ENCODE measurements around the gene FOSL1. TPM values are rescaled to one million over a fixed set of nuclear protein-coding genes. Genes with fewer than 3 reads are reported as not detected.
A peak's percentile ranks its signal among the peaks of the same experiment; 100 is the strongest.

Gene FOSL1
- total and polyA plus RNA-seq, 2 donors from 2014 or later = 0.37 to 3.2 TPM

DNA sequence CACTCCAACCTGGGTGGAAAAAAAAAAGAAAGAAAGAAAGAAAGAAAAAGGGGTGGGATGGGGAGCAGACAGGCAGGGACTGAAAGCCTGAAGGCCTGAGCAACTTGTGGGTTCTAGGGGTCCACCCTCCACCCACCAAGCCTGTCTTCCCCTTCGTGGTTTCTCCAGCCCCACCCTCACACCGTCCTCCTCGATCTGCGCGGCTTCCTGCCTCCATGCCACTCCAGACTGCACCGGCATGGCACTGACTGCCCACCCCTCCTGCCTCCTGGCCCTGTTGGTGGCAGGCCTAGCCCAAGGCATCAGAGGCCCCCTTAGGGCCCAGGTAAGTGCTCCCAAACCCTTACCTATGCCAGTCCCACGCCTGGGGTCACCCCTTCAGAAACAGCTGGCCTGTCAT lies 20.6 kb downstream of the FOSL1 start, which contains the start of gene CTSW:
Gene CTSW, plus strand, starts transcription at position 221 of the 400 bp plus-strand sequence. Its CDS starts 18 bp downstream, at position 239.
- no peak for DNase-seq
- Histone ChIP-seq H3K9ac (ENCODE audit: low read length in 3 of 3) (no peak within 1 kb of the TSS), H3K27ac (ENCODE audit: low read depth in 2 of 2, low read length in 2 of 2) (no peak within 1 kb of the TSS), H3K4me1 (ENCODE audit: control insufficient read depth in 2 of 3, insufficient read depth in 2 of 3, low read depth in 1 of 3, low read length in 3 of 3) (no peaks in the 10 kb centered on the region), H3K4me3 (ENCODE audit: low read length in 3 of 3) (no peak within 1 kb of the TSS), H3K36me3 (ENCODE audit: control insufficient read depth in 2 of 3, insufficient read depth in 3 of 3, low read length in 3 of 3) (peaks cover 4 to 12% (median 5%) of the 10 kb centered on the region in 3 donors), H3K27me3 (ENCODE audit: control insufficient read depth, insufficient read depth, low read length) (no peaks in the 10 kb centered on the region), H3K9me3 (ENCODE audit: control insufficient read depth in 2 of 3, insufficient read depth in 1 of 3, low read length in 3 of 3) (no peaks in the 10 kb centered on the region)
- intact Hi-C loops (cut with DNase I) = loop anchor here (10.0 kb wide), 1 partner anchor 105 kb away; no protein-coding TSS in a partner anchor
- no peak for FAIRE-seq
- TF ChIP-seq, protein P1, sequence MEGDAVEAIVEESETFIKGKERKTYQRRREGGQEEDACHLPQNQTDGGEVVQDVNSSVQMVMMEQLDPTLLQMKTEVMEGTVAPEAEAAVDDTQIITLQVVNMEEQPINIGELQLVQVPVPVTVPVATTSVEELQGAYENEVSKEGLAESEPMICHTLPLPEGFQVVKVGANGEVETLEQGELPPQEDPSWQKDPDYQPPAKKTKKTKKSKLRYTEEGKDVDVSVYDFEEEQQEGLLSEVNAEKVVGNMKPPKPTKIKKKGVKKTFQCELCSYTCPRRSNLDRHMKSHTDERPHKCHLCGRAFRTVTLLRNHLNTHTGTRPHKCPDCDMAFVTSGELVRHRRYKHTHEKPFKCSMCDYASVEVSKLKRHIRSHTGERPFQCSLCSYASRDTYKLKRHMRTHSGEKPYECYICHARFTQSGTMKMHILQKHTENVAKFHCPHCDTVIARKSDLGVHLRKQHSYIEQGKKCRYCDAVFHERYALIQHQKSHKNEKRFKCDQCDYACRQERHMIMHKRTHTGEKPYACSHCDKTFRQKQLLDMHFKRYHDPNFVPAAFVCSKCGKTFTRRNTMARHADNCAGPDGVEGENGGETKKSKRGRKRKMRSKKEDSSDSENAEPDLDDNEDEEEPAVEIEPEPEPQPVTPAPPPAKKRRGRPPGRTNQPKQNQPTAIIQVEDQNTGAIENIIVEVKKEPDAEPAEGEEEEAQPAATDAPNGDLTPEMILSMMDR (IDR thresholded peaks at IDR 0.05; ENCODE audit: borderline replicate concordance, extremely low read depth, insufficient read depth) = no peak

DNA sequence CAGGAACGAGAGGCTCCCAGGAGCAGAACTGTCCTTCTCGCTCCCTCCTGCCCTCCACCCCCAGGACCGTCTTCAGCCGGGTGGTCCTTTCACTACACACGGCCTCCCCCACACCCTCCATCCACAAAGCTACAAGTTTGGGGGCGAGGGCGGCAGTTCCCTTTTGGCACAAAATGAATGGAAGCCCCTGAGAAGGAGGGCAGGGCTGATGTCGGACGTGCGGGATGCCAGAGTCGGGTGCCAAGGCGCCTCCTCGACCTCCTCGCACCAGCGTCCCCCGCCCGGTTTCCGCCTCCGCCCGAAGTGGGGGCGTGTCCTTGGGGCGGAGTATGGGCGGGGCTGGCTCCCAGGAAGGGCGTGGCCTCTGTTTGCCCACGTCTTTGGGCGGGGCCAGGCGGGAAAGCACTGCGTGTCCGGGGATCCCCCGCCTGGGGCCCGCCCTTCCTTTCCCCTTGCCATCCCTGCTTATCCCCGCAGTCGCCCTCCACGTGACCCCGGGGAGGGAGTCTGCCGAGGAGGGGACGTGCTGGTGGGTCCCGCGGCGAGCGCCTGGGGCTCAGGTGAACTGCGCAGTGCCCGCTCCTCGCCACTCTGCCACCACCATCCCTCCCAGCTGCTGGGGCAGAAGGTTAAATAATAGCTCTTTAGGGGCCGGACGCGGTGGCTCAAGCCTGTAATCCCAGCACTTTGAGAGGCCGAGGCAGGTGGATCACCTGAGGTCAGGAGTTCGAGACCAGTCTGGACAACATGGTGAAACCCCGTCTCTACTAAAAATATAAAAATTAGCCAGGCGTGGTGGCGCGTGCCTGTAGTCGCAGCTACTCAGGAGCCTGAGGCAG lies 26.7 kb downstream of the FOSL1 start:
- TF ChIP-seq, protein P1 (IDR thresholded peaks at IDR 0.05; ENCODE audit: borderline replicate concordance, extremely low read depth, insufficient read depth) = no peak
- Histone ChIP-seq H3K4me3 (ENCODE audit: low read length in 3 of 3) (peak overlapping the region; percentile 66 to 71 (median 70)), H3K27me3 (ENCODE audit: control insufficient read depth, insufficient read depth, low read length) (no peaks in the 10 kb centered on the region), H3K36me3 (ENCODE audit: control insufficient read depth in 2 of 3, insufficient read depth in 3 of 3, low read length in 3 of 3) (peaks cover 0 to 6% (median 0%) of the 10 kb centered on the region in 3 donors), H3K4me1 (ENCODE audit: control insufficient read depth in 2 of 3, insufficient read depth in 2 of 3, low read depth in 1 of 3, low read length in 3 of 3) (peaks cover 0 to 16% (median 3%) of the 10 kb centered on the region in 3 donors), H3K9me3 (ENCODE audit: control insufficient read depth in 2 of 3, insufficient read depth in 1 of 3, low read length in 3 of 3) (no peaks in the 10 kb centered on the region), H3K9ac (ENCODE audit: low read length in 3 of 3) (peak overlapping the region; percentile 29 to 80 (median 59)), H3K27ac (ENCODE audit: low read depth in 2 of 2, low read length in 2 of 2) (peak overlapping the region; percentile 84 to 85)
- intact Hi-C loops (cut with DNase I) = no loop called here
- FAIRE-seq (peak; percentile 82), DNase-seq (peak; percentile 95 to 98 (median 97))

DNA sequence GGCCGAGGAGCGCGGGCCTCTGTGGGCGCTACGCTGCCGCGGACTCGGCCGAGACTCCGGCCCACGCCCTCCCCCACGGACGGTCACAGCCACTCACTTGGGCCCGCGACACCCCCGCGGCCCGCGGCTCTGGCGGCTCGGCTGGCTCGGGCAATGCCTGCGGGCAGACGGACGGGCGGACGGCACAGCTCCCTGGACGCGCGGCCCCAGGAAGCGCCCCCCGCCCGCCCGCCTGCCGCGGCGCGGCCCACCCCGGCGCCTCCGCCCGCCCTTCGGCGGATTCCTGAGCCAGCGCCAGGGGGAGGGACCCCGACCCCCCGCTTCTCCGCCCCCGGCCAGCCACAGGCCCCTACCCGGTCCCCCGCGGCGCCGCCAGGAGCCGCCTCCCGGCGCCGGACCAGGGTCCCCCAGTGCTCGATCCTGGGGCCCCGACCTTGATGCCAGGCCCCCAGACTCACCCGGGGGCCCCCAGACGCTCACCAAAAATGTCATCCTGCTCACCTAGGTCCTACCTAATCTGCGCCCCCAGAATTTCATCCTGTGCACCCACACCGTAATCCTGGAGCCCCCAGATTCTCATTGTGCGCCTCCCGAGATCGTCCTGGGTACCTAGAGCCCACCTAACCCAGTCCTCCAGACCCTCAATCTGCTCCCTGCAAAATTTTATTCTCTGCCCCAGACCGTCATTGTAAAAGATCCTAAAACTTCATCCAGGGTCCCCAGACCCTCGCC lies 27.4 kb downstream of the FOSL1 start, which contains the start of gene EFEMP2:
Gene EFEMP2, minus strand, starts transcription at position 215 of the 732 bp plus-strand sequence. CDS start 446 bp downstream, outside the sequence.
- TF ChIP-seq, protein P1 (IDR thresholded peaks at IDR 0.05; ENCODE audit: borderline replicate concordance, extremely low read depth, insufficient read depth) = no peak
- no peak for FAIRE-seq
- H3K27ac ChIP-seq (ENCODE audit: low read depth in 2 of 2, low read length in 2 of 2) = peak within 1 kb of the TSS; percentile 84 to 85
- peak within 1 kb of the TSS; percentile 66 to 71 (median 70) for H3K4me3 ChIP-seq (ENCODE audit: low read length in 3 of 3)
- no peaks in the 10 kb centered on the region for H3K27me3 ChIP-seq (ENCODE audit: control insufficient read depth, insufficient read depth, low read length)
- peaks cover 0 to 16% (median 3%) of the 10 kb centered on the region in 3 donors for H3K4me1 ChIP-seq (ENCODE audit: control insufficient read depth in 2 of 3, insufficient read depth in 2 of 3, low read depth in 1 of 3, low read length in 3 of 3)
- H3K9me3 ChIP-seq (ENCODE audit: control insufficient read depth in 2 of 3, insufficient read depth in 1 of 3, low read length in 3 of 3) = no peaks in the 10 kb centered on the region
- peaks cover 0 to 6% (median 0%) of the 10 kb centered on the region in 3 donors for H3K36me3 ChIP-seq (ENCODE audit: control insufficient read depth in 2 of 3, insufficient read depth in 3 of 3, low read length in 3 of 3)
- DNase-seq = peak; percentile 59 to 90 (median 77)
- intact Hi-C loops (cut with DNase I) = no loop called here
- H3K9ac ChIP-seq (ENCODE audit: low read length in 3 of 3) = peak within 1 kb of the TSS; percentile 29 to 80 (median 80)
